ENCODE results near the gene TMEM128.
"Not testable (repeated sequence)": the region's sequence is repeated elsewhere in the genome, so short reads cannot be mapped to it uniquely, and the experiment has no call there.

TMEM128 gene, protein sequence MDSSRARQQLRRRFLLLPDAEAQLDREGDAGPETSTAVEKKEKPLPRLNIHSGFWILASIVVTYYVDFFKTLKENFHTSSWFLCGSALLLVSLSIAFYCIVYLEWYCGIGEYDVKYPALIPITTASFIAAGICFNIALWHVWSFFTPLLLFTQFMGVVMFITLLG

DNA sequence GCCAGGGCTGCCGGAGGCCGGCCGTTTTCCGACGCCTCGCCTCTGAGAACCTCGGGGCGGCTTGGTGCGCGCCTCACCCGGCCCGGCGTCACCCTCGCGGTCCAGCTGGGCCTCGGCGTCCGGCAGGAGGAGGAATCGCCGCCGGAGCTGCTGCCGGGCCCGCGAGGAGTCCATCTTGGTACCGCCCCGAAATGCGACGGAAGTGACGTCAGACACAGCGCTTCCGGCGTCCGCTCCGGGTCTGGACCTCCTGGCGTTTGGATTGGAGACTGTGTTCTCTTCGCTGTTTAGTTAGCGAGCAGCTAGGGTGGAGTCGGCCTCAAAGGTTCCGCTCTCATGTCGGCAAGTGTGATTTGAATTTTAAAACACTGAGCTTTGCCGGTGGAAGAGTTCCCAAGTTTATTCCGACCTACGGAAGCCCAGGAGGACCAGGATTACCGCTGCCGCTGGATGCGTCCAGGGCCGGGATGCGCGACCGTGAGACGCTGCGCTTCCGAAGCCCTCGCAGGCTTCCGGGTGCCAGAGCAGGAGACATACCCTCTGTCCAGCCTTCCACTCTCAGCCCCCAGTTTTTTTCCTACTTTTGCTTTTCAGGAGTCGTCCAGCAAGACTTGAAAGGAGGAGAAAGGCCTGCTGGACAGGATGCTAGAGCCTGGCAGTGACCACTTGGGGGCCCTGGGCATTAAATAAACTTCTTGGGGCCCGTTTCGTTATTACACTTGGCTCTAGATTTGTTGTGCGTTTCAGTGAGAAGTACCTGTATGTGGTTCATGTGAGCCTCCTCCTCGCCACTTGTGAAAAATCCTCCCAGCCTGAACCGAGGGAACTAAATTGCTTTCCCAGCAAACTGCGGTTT, at the start of gene TMEM128:
Gene TMEM128 (minus strand): TSS at position 195 of the 856 bp plus-strand sequence. CDS start 21 bp downstream, at position 174.
- peak; percentile 67 for DNase-seq

DNA sequence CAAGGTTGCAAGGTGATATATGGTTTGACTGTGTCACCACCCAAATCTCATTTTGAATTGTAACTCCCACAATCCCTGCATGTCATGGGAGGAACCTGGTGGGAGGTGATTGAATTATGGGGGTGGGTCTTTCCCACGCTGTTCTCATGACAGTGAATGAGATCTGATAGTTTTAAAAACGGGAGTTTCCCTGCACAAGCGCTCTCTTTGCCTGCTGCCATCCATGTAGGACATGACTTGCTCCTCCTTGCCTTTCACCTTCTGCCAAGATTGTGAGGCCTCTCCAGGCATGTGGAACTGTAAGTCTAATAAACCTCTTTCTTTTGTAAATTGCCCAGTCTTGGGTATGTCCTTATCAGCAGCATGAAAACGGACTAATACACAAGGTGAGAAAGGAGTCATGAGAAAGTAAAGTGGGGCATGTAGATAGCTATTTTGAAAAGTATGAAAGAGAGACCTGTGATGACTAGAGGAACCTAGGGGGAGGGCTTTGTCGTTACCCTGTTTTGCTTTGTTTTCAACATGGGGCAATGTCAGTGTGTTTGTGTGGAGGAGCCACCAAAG, 48.3 kb upstream of the TMEM128 start:
- DNase-seq: no peak

DNA sequence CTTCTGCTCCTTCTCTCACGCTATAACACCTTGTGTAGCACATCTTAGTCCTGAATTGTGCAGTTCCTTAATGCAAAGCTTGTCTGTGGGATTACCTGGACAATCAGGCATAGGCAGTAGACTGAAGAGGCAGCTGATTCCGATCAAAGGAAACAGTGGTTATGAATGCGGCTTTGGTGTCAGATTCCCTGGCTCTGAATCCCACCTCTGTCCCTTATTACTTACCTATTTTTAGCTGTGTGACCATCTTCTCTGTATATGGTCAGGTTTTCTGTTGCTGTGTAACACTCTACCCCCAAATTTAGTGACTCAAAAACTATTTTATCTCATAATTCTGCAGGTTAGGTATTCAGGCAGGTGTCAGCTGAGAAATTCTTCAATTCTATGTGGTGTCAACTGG, 45.3 kb upstream of the TMEM128 start:
- no peak for DNase-seq

DNA sequence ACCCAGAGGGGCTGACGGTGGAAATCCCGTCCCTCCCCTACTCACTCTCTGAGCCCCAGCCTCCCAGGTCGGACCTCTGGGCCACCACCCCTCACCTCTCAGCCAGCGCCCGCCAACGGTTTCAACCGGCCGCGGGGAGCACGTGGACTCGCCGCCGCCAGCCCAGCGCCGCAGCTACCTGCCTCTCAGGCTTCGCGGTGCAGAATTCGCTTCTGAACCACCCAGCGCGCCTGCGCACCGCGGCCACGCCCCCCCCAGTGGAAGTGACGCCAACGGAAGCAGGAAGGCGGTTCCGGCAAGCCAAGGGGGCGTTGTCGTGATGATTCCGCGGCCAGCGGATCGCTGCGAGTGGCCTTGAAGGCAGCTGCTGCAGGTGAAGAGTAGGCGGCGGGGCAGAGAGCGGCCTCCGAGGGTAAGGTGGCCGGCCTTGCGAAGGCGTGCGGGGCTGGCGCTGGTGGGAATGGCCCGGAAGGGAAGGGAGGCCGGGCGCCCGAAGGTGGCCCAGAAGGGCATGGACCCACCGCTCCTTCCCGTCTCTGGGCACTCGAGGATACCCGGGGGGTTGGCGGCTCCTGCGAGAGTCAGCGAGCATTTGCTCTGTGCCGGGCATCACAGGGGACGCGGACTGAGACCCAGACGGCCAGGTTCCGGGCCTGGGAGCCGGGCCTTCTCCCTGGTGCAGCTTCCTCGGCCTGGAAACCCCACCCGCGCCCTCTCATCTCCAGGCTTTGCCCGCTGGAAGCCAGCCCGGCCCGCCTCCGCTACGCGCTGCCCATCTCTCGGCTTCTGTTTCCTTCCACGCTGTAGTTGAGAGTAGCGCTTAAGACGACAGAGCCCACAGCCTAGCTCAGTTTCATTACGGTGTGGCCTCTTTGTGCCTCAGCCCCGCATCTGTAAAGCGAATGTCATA, 42.2 kb upstream of the TMEM128 start, which contains the start of the genes LYAR and ZBTB49:
Gene LYAR (minus strand): TSS at position 214 of the 910 bp plus-strand sequence. CDS start 6,412 bp downstream, outside the sequence.
Gene ZBTB49 (plus strand): TSS at position 311 of the 910 bp plus-strand sequence. CDS start 9,695 bp downstream, outside the sequence.
- DNase-seq: peak; percentile 37

DNA sequence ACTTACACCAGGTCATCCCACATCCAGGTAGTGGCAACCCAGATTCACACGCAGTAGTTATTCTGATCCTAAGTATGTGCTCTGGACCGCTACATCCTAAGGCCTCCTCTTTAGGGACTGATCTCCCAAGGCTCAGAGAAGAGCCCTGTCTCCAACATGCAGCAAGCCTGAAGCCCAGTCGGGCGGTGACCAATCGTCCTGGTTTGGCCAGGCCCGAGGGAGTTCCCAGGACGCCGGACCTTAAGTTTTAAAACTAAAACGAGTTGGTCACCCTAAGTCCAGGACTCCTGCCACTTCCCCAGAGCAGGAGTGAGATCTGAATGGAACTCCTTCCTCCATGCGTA, 41.5 kb upstream of the TMEM128 start:
- no peak for DNase-seq

DNA sequence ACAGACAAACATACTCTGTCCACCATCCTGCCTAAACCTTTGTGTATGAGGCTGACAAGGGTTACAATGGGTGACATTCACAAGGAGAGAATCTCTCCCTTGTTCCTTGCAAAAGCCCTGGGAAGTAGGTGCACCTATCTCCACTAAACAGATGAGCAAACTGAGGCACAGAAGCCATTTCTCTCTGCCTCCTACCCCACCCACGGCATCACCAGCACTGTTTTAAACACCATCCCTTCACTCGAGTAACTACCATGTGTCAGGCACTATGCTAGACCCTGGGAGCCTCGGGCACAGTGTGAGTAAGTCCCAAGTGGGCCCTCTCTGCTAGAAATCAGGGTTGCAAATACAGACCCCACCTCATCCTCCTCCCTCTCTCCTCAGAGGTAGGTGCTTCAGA, 41.0 kb upstream of the TMEM128 start:
- DNase-seq: no peak

DNA sequence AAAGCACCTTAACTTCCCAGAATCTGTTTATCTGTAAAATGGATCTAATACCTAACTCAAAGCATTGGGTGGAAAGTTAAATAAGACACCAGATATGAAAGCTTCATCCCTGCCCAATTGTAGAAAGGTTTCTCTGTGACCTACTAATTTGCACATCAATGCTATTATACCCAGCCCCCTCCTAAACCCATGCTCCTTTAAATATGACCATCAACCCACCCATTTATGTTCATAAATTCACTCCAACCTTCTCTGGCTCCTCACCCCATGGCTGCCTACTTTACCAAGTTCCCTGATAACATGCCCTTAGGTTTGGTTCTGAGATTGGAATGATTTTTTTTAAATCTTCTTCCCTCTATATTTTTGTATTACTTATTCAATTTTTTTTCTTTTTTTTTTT, 40.1 kb upstream of the TMEM128 start:
- no peak for DNase-seq

DNA sequence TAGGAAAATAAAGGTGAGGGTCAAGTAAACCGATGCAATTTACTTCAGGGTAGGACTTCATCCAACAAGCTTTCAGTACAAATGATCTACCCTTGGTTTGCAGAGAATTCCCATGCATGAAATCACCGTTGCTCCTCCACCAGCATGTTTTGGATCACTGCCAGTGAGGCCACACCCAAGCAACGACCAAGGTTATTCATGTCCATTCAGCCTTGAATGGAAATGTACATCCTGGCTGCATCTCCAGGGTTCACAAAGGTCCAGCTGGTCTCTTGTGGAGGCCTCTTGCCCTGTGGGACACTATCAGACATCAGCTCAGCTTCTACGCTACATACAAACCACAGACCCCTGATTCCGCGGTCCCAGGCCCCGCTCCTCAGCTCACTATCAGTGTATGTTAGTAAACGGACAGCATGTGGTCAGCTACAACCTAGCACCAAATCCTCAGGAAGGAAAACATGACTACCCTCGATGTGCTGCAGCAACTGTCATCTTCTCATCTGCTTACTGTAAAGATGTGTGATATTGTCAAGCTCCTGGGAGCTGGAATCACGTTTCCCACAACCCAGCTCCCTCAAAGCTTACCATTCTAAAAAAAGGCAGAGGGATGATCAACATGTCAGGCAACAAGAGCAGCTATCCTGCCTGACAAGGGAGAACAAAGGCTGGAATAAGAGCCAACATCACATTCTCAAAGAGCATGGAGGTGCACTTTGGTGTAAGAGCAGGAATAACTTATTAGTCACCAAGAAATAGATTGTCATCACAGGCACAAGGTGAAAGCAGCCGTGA, 37.0 kb upstream of the TMEM128 start:
- DNase-seq: no peak

DNA sequence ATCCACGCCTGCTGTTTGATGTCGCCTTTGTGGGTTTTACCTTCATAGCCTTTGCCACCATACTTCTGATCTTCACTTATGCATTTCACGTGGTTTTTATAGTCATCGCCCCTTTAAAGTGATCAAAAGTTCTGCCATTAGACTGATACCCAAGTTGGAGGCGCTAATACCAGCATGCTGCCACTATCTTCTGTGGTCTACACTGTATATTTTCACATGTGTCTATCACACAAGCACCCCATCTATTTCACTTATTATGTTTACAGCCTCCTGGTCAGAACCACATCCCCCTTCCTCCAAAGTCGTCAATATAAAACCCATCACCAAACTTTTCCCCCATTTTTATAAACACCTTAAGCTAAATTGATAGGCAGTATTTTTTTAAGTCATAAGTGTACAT, 33.8 kb upstream of the TMEM128 start:
- DNase-seq: no peak

DNA sequence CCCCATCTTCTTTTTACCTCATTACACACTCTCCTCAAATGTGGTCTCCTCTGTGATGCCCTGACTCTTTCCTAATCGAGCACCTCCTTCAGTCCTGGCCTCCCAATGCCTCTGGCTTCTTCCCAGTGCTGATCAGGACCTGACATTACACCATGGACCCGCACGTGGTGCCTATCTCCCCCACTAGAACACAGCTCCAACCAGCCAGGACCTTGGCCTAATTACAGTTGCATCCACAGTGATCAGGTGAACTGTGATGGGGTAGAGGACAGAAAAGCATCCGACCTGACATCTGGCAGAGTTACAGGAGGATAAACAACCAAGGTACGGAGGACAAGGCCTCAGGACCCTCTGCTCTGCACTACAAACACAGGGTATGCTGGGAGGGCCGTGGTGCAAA, 29.5 kb upstream of the TMEM128 start:
- no peak for DNase-seq

DNA sequence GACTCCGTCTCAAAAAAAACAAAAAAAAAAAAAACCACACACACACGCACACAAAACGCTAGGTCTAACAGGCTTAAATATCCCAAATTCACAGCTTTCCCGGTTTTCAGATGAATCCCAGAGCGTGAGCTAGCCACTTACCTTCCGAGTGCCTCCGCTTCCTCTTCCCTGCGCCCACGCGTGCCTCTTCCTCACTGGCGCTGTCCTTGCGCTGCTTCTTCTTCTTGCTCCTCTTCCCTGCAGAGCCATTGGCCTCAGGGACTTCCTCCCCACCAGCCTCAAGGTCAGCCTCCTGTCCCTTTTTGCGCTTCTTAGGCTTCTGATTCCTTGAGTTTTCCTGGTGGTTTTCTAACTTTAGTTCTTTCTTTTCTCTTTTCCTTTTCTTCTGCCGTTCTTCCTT, 26.2 kb upstream of the TMEM128 start:
- no peak for DNase-seq

DNA sequence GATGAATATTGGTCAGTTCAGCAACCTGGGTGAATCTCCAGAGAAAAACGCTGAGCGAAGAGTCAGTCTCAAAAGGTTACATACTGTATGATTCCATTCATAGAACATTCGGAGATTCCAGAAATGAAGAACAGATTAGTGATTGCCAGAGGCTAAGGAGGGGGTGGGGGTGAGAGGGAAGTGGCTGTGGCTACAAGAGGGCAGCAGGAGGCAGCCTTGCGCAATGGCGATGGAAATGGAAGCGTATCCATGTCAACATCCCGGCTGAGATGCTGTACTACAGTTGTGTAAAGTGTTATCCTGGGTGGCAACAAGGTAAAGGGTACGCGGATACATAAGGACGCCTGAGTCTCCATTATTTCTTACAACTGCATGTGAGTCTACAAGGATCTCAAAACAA, 23.9 kb upstream of the TMEM128 start:
- DNase-seq: no peak

DNA sequence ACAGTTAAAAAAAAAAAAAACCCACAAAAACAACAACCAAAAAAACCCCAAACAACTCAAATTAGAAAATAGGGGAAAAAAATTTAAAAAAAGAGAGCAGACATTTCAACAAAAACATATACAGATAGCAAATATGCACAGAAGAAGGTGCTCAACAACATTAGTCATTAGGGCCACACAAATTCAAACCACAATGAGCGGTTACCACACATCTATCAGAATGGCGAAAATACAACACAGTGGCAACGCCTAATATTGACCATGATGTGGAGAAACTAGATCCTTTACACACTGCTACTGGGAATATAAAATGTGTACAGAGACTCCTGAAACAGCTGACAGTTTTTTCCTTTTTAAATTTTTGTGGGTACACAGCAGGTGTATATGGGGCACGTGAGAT, 22.5 kb upstream of the TMEM128 start:
- DNase-seq: no peak

DNA sequence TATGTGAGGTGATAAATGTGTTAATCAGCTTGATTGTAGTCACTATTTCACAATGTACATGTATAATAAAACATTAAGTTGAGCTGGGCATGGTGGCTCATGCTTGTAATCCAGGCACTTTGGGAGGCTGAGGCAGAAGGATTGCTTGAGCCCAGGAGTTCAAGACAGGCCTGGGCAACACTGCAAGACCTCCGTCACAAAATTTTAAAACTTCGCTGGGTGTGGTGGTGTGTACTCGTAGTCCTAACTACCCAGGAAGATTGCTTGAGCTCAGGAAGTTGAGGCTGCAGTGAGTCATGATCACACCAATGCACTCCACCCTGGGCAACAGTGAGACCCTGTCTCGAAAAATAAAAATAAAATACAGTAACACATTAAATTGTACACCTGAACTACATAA, 21.8 kb upstream of the TMEM128 start:
- no peak for DNase-seq

DNA sequence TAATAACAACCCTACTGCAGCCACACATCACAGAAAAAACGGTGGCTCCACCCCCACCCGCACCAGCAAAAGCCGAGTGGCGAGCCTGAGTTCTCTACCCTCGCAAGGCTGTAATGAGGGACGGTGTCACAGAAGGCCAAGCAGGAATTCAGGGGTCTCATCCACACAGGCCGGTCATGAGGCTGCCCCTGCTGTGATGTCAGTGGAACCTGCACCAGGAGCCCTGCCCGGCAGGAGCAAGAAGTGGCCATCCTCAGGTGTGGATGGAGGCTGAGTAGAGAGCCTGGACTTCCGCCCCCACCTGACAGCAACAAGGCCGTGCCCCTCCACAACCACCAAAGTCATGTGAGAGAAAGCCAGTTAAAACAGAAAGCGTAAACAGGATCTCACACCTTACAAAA, 21.3 kb upstream of the TMEM128 start:
- DNase-seq: no peak

DNA sequence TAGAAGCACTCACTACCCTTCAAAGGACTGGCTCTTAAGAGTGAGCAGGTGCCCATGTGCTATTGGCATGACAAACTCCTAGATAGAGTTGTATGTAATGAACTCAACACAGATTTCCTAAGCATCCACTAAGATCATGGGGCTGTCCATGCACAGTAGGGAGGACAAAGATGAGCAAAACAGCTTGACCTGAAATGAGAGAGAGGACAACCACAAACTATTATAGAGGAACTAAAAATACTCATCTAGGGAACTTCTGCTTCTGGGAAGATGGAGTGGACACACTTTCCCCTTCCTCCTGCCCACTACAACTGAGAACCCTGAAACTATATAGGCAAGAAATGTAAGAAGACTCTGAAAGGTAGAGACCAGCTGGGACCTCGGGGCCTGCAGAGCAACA, 20.8 kb upstream of the TMEM128 start:
- DNase-seq: no peak

DNA sequence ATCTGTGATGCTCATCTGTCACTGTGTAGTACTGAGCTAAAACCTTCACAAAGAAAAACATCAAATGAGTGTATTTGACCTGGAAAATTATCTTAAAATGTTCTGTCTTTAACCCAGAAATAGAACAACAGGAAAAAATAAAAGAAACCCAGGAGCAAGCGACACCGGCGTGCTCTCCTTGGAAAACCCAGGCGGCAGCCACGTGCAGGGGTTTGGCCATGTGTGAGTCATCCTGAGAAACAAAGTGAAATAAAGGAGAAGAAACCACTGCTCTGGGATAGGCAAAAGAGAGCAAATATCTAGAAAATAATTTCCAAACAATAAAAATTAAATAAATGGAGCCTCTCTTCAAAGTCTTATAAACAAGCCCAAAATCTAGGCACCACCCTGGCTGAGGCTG, 20.0 kb upstream of the TMEM128 start:
- DNase-seq: no peak

DNA sequence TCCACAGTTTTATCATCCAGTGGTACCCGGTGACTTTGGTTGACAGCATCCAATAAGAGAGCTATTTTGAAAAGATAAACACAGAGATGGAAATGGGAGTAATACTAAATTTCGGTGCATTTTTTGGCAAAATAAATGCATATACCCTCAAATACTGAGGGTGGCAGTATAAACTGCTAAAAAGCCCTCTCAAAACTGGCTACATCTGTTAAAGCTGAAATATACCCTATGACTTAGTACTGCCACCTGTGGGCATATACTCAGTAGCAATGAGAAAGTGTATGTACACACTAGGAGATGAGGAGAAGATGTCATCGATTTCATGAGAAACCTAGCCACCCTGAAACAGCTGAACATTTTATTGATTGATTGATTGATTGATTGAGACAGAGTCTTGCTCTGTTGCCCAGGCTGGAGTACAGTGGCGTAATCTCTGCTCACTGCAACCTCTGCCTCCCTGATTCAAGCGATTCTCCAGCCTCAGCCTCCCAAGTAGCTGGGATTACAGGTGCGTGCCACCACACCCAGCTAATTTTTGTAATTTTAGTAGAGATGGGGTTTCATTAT, 12.2 kb upstream of the TMEM128 start:
- peak; percentile 43 for DNase-seq

DNA sequence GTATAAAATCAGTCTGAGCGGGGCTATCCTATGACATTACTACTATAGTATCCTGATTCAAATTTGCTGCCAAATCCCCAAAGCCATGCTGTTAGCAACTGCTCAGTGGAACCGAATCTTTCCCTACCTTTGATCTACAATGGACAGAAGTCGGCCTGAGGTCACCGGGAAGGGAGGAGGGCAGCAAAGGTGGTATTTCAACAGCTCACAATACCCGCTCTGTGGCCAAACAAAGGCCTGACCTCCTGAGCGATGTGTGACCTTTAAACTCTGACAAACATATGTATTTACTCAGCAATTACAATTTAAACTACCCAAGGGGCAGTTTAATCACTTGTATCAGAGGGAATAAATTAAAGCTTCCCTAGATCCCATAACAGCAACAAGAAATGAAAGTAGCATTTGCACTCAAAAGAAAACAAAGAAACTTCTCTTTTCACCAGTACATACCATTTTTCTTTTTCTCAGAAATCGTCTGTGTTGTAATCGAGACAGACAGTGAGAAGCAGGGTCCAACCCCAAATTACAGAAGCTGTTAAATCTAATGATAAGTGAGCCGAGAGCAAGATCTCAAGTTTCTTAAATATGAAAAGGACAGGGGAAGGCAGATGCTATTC, 11.6 kb upstream of the TMEM128 start:
- no peak for DNase-seq

DNA sequence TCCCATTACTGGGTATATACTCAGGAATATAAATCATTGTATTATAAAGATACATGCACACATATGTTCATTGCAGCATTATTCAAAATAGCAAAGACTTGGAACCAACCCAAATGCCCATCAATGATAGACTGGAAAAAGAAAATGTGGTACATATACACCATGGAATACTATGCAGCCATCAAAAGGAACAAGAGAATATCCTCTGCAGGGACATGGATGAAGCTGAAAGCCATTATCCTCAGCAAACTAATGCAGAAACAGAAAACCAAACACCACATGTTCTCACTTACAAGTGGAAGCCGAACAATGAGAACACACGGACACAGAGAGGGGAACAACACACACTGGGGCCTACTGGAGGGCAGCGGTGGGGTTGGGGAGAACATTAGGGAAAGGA, 9.7 kb upstream of the TMEM128 start:
- not testable (repeated sequence) for DNase-seq

DNA sequence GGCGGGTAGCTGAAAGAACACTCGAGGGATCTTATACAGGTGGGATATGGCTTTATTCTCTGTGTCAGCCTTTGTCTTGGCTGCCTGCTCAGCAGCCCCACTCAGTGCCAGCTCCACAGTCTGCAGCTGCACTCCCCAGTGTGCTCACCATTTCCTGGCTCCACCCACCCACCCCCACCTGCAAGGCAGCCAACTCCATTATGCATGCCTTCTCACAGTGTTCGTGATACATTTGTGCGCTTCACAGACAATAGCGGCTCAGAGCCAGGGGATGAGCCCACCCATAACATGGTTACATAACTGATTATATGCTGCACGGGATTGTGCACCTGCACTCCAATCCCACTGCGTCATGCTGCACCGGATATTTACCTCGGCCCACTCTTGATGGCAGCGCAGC, 8.8 kb upstream of the TMEM128 start:
- no peak for DNase-seq

All from NCI-H1694 (cell line).